CD4-positive, alpha-beta memory T cell (primary cell): ENCODE results near the gene KLF3. TPM values are rescaled to one million over a fixed set of nuclear protein-coding genes. Genes with fewer than 3 reads are reported as not detected.
"Not testable (repeated sequence)": the region's sequence is repeated elsewhere in the genome, so short reads cannot be mapped to it uniquely, and the experiment has no call there.

Experiments used
- CTCF ChIA-PET: fragments of 350-600 bp; sonication (Branson Sonifier 250); formaldehyde crosslinking; loops from one replicate; lab custom pipeline; 2021; ENCODE audit warnings: inconsistent platforms; ENCODE audit not compliant: partially characterized antibody; lab: Charles Lee
- POLR2A ChIA-PET: fragments of 350-600 bp; sonication (Branson Sonifier 250); formaldehyde crosslinking; loops from one replicate; lab custom pipeline; 2021; ENCODE audit not compliant: partially characterized antibody; lab: Charles Lee
- DNase-seq, 5 donors: peaks; one replicate each; pipeline versions ENCODE4 v3.0.0 to v3.0.0-alpha.2; 2020 to 2022; ENCODE audit warnings: mixed read lengths in 1 of 5
- H3K27ac ChIP-seq: one replicate; pipeline ENCODE4 v1.7.0; 2013; ENCODE audit warnings: low read depth, low read length
- H3K27me3 ChIP-seq: 2 replicates; pipeline ENCODE4 v1.7.0; 2013; ENCODE audit warnings: mild to moderate bottlenecking, low read length, moderate library complexity; ENCODE audit not compliant: insufficient read depth
- H3K36me3 ChIP-seq: 2 replicates; pipeline ENCODE4 v1.7.0; 2013; ENCODE audit warnings: mild to moderate bottlenecking, low read length, moderate library complexity; ENCODE audit not compliant: insufficient read depth
- H3K4me1 ChIP-seq: 2 replicates; pipeline ENCODE4 v1.7.0; 2013; ENCODE audit warnings: mild to moderate bottlenecking, low read length, moderate library complexity; ENCODE audit not compliant: insufficient read depth
- H3K4me3 ChIP-seq, 2 donors: one replicate each; pipeline ENCODE4 v1.7.0; 2013; ENCODE audit warnings: low read length in 2 of 2, mild to moderate bottlenecking in 1 of 2
- H3K9me3 ChIP-seq, 2 donors: one replicate each; pipeline ENCODE4 v1.7.0; 2013; ENCODE audit warnings: low read length in 2 of 2, control low read depth in 1 of 2; ENCODE audit not compliant: control insufficient read depth in 1 of 2
- H3K27ac Mint-ChIP-seq, 7 donors: one replicate each; pipeline ENCODE4 v1.8.0; 2020 to 2021; ENCODE audit warnings: mixed read lengths in 7 of 7, mild to moderate bottlenecking in 6 of 7, inconsistent platforms in 3 of 7, moderate library complexity in 3 of 7
- H3K27me3 Mint-ChIP-seq, 2 donors: one replicate each; pipeline ENCODE4 v1.8.0; 2020 to 2021; ENCODE audit warnings: mixed read lengths in 2 of 2
- H3K36me3 Mint-ChIP-seq, 2 donors: one replicate each; pipeline ENCODE4 v1.8.0; 2020 to 2021; ENCODE audit warnings: mixed read lengths in 2 of 2, inconsistent platforms in 1 of 2, mild to moderate bottlenecking in 1 of 2
- H3K4me1 Mint-ChIP-seq, 4 donors: one replicate each; pipeline ENCODE4 v1.8.0; 2020 to 2021; ENCODE audit warnings: mixed read lengths in 4 of 4, mild to moderate bottlenecking in 1 of 4
- H3K4me3 Mint-ChIP-seq, 8 donors: one replicate each; pipeline ENCODE4 v1.8.0; 2020 to 2021; ENCODE audit warnings: mixed read lengths in 8 of 8, mild to moderate bottlenecking in 7 of 8, moderate library complexity in 6 of 8, inconsistent platforms in 3 of 8
- H3K9me3 Mint-ChIP-seq, 8 donors: one replicate each; pipeline ENCODE4 v1.8.0; 2020 to 2021; ENCODE audit warnings: mixed read lengths in 8 of 8, mild to moderate bottlenecking in 5 of 8, inconsistent platforms in 3 of 8, moderate library complexity in 1 of 8
- intact Hi-C: fragments of 100-400 bp; cut with micrococcal nuclease; formaldehyde crosslinking; loops from one replicate; pipeline ENCODE4 v1.15.1; 2023
- polyA plus RNA-seq, 2 donors: library from polyadenylated mRNA; unstranded; fragments of 300-500 nt; fragmentation: Illumina TruSeq; gene quantifications; one replicate each; pipeline ENCODE4 v1.2.3, GENCODE V29; 2021
- total RNA-seq, 2 experiments: library from RNA; stranded (reverse); gene quantifications; one replicate each; pipeline ENCODE4 v1.2.3, GENCODE V29; 2021

Gene KLF3
- total and polyA plus RNA-seq, 4 experiments from 2014 or later = 72.4 to 122 (median 101) TPM

DNA sequence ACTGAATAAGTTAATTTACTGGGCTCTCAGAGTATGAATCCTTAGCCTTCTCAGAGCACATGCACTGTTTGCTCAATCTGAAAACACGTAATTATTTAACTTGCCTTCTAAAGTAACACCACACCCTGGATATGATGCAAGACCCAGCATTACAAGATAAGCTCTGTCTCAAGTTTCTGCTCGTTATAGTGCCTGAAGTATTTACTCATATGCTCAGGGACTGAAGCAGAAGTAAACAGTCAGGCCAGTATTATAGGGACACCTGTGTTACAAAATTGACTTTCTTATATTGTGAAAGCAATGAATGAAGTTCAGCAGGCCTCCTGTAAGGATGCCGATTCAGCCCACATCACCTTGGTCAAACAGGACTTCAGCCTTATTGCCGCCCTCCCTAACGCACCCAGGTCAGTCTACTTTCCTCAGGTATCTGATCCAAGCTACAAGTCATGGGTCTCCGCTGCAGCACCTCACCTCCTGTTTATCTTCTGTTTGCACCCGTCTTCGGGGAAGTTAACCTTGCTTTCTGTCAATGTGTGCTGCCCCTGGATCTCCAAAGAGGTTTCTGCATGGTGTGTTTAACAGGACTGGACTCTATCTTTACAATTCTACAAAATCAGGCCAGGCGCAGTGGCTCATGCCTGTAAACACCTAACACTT lies 42.8 kb upstream of the KLF3 start:
- Mint-ChIP-seq H3K27ac (no peak overlapping the region), H3K9me3 (no peaks in the 10 kb centered on the region), H3K4me3 (no peak overlapping the region), H3K27me3 (no peaks in the 10 kb centered on the region), H3K36me3 (no peaks in the 10 kb centered on the region), H3K4me1 (peaks cover 10 to 20% (median 13%) of the 10 kb centered on the region in 4 donors)
- Histone ChIP-seq H3K9me3 (no peaks in the 10 kb centered on the region), H3K36me3 (no peaks in the 10 kb centered on the region), H3K4me3 (no peak overlapping the region), H3K27me3 (no peaks in the 10 kb centered on the region), H3K27ac (no peak overlapping the region), H3K4me1 (no peaks in the 10 kb centered on the region)
- POLR2A ChIA-PET = no interaction called here
- CTCF ChIA-PET = interaction anchor here (0.7 to 2.2 kb wide), 2 partner anchors 18 to 54 kb away, joined by 3 to 7 read pairs; no protein-coding TSS in a partner anchor
- intact Hi-C loops = no loop called here
- DNase-seq = no peak

DNA sequence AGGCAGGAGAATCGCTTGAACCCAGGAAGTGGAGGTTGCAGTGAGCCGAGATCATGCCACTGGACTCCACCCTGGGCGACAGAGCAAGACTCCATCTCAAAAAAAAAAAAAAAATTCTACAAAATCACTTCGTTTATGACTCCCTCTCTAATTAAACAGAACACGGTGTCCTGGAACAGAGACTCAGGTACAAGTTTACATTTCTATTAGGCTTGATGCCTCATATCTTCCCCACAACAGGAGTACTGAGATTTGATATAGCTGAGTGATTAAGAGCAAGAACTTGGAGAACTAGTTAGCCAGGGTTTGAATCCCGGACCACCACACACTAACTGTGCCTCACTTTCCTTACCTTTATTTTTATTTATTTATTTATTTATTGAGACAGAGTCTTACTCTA lies 42.2 kb upstream of the KLF3 start:
- no peak overlapping the region for H3K27ac ChIP-seq
- peak overlapping the region in 1 of 7 donors; percentile 5 for H3K27ac Mint-ChIP-seq
- no peaks in the 10 kb centered on the region for H3K27me3 Mint-ChIP-seq
- CTCF ChIA-PET = interaction anchor here (0.6 to 2.2 kb wide), 3 partner anchors 17 to 73 kb away, joined by 3 to 7 read pairs (median 4); no protein-coding TSS in a partner anchor
- H3K9me3 Mint-ChIP-seq = no peaks in the 10 kb centered on the region
- POLR2A ChIA-PET = no interaction called here
- H3K36me3 Mint-ChIP-seq = no peaks in the 10 kb centered on the region
- H3K9me3 ChIP-seq = no peaks in the 10 kb centered on the region
- no peak overlapping the region for H3K4me3 Mint-ChIP-seq
- intact Hi-C loops = no loop called here
- no peak overlapping the region for H3K4me3 ChIP-seq
- DNase-seq = no peak
- H3K36me3 ChIP-seq = no peaks in the 10 kb centered on the region
- no peaks in the 10 kb centered on the region for H3K27me3 ChIP-seq
- no peaks in the 10 kb centered on the region for H3K4me1 ChIP-seq
- H3K4me1 Mint-ChIP-seq = peaks cover 7 to 15% (median 11%) of the 10 kb centered on the region in 4 donors

DNA sequence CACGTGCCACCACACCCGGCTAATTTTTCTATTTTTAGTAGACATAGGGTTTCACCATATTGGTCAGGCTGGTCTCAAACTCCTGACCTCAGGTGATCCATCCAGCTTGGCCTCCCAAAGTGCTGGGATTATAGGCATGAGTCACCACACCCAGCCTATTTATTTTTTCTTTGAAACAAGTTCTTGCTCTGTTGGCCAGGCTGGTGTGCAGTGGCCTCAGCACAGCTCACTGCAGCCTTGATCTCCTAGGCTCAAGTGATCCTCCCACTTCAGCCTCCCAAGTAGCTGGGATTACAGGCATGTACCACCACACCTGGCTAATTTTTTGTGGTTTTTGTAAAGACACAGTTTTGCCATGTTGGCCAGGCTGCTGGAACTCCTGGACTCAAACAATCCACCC lies 41.7 kb upstream of the KLF3 start:
- H3K27ac Mint-ChIP-seq, intact Hi-C loops, H3K9me3 Mint-ChIP-seq, H3K36me3 Mint-ChIP-seq, H3K4me1 ChIP-seq, H3K4me3 ChIP-seq, H3K27me3 Mint-ChIP-seq, H3K27ac ChIP-seq, H3K4me3 Mint-ChIP-seq, H3K9me3 ChIP-seq, POLR2A ChIA-PET, H3K27me3 ChIP-seq, H3K36me3 ChIP-seq: not testable (repeated sequence)
- DNase-seq = peak in 1 of 5 donors; percentile 32
- peaks cover 6 to 13% (median 11%) of the 10 kb centered on the region in 4 donors for H3K4me1 Mint-ChIP-seq
- CTCF ChIA-PET = interaction anchor here (0.6 to 2.2 kb wide), 4 partner anchors 13 to 443 kb away, joined by 3 to 7 read pairs (median 4); no protein-coding TSS in a partner anchor

DNA sequence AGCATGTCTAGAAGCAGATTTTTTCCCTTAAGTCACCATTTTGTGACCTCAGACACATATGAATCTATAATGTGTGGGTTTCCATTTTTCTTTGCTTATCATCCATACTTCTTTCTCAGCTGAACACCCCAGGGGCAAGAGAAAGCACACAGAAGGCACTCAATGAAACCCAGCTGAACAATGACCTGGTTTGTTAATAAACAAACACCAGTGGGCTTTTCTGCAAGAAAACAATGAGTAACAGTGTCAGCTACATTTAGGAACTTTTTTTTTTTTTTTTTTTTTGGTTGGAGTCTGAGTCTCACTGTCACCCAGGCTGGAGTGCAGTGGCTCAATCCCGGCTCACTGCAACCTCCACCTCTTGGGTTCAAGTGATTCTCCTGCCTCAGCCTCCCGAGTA lies 40.7 kb upstream of the KLF3 start:
- Mint-ChIP-seq H3K36me3 (no peaks in the 10 kb centered on the region), H3K27ac (no peak overlapping the region), H3K9me3 (no peaks in the 10 kb centered on the region), H3K4me1 (peaks cover 6 to 14% (median 11%) of the 10 kb centered on the region in 4 donors), H3K4me3 (no peak overlapping the region), H3K27me3 (no peaks in the 10 kb centered on the region)
- H3K9me3 ChIP-seq = no peaks in the 10 kb centered on the region
- no peak overlapping the region for H3K4me3 ChIP-seq
- CTCF ChIA-PET = interaction anchor here (0.7 to 2.2 kb wide), 4 partner anchors 13 to 444 kb away, joined by 3 to 7 read pairs (median 4); no protein-coding TSS in a partner anchor
- no peak overlapping the region for H3K27ac ChIP-seq
- intact Hi-C loops = no loop called here
- H3K27me3 ChIP-seq = no peaks in the 10 kb centered on the region
- H3K36me3 ChIP-seq = no peaks in the 10 kb centered on the region
- POLR2A ChIA-PET = no interaction called here
- no peaks in the 10 kb centered on the region for H3K4me1 ChIP-seq
- DNase-seq = no peak

DNA sequence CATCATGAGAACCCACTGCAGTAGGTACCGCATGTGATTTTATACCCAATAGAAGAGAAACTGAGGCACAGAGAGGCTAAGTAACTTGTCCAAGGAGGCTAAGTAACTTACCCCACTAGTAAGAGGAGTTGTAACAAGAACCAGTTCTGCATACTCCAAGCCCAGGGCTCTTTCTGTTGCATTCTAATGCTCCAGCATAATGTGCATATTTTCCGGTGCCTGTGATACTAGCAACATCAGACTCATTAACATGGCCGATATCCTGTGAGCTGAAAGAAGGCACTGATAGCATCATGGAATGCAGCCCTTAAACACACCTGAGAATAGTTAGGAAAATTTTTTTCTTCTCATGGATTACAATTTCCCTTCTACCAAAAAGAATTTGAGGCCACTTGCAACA lies 39.7 kb upstream of the KLF3 start:
- H3K27ac ChIP-seq = no peak overlapping the region
- no peaks in the 10 kb centered on the region for H3K36me3 ChIP-seq
- H3K4me3 Mint-ChIP-seq = no peak overlapping the region
- CTCF ChIA-PET = interaction anchor here (1.0 kb wide), 1 partner anchor 51 kb away, joined by 3 read pairs; no protein-coding TSS in a partner anchor
- no peak overlapping the region for H3K27ac Mint-ChIP-seq
- peaks cover 6 to 14% (median 10%) of the 10 kb centered on the region in 4 donors for H3K4me1 Mint-ChIP-seq
- DNase-seq = no peak
- no peaks in the 10 kb centered on the region for H3K27me3 Mint-ChIP-seq
- H3K4me1 ChIP-seq = no peaks in the 10 kb centered on the region
- no peaks in the 10 kb centered on the region for H3K9me3 ChIP-seq
- POLR2A ChIA-PET = interaction anchor here (1.2 kb wide), 1 partner anchor 30 kb away, joined by 3 read pairs; no protein-coding TSS in a partner anchor
- intact Hi-C loops = no loop called here
- H3K4me3 ChIP-seq = no peak overlapping the region
- no peaks in the 10 kb centered on the region for H3K9me3 Mint-ChIP-seq
- no peaks in the 10 kb centered on the region for H3K36me3 Mint-ChIP-seq
- H3K27me3 ChIP-seq = no peaks in the 10 kb centered on the region

DNA sequence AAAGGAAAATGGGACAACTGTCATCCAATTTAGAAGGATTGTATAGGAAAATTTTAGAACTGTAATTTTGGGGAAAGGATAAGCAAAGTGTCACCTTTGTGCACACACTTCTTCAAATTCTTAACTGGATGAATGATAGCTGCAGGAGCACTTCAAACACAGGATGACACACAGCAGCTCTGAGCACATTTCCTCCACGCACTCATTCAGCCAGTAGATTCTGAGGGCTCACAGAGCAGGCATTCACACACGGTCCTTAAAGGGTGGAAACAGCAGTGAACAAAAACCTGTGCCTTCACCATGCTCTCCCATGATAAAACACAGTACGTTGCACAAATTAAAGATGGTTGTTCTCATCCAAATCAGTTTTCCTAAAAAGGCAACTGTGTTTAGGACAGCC lies 38.5 kb upstream of the KLF3 start:
- no peaks in the 10 kb centered on the region for H3K4me1 ChIP-seq
- H3K27me3 ChIP-seq = no peaks in the 10 kb centered on the region
- H3K4me3 ChIP-seq = no peak overlapping the region
- H3K9me3 ChIP-seq = no peaks in the 10 kb centered on the region
- H3K9me3 Mint-ChIP-seq = no peaks in the 10 kb centered on the region
- DNase-seq = no peak
- POLR2A ChIA-PET = no interaction called here
- peak overlapping the region in 2 of 7 donors; percentile 8 to 22 for H3K27ac Mint-ChIP-seq
- no peaks in the 10 kb centered on the region for H3K36me3 ChIP-seq
- no peak overlapping the region for H3K4me3 Mint-ChIP-seq
- intact Hi-C loops = no loop called here
- CTCF ChIA-PET = no interaction called here
- no peak overlapping the region for H3K27ac ChIP-seq
- no peaks in the 10 kb centered on the region for H3K27me3 Mint-ChIP-seq
- no peaks in the 10 kb centered on the region for H3K36me3 Mint-ChIP-seq
- peaks cover 6 to 14% (median 11%) of the 10 kb centered on the region in 4 donors for H3K4me1 Mint-ChIP-seq

DNA sequence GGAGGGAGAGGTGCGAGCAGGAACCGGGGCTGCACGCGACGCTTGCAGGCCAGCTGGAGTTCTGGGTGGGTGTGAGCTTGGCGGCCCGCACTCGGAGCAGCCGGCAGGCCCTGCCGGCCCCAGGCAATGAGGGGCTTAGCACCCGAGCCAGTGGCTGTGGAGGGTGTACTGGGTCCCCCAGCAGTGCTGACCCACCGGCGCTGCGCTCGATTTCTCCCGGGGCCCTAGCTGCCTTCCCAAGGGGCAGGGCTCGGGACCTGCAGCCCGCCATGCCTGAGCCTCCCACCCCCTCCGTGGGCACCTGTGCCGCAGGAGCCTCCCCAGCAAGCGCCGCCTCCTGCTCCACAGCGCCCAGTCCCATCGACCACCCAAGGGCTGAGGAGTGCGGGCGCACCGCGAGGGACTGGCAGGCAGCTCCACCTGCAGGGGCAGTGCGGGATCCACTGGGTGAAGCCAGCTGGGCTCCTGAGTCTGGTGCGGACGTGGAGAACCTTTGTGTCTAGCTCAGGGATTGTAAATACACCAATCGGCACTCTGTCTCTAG lies 37.0 kb upstream of the KLF3 start:
- DNase-seq, H3K27me3 ChIP-seq, H3K27me3 Mint-ChIP-seq, H3K27ac Mint-ChIP-seq, H3K36me3 ChIP-seq, CTCF ChIA-PET, H3K4me3 Mint-ChIP-seq, H3K9me3 Mint-ChIP-seq, H3K9me3 ChIP-seq, H3K36me3 Mint-ChIP-seq, H3K4me3 ChIP-seq, intact Hi-C loops, H3K27ac ChIP-seq, H3K4me1 ChIP-seq: not testable (repeated sequence)
- H3K4me1 Mint-ChIP-seq = peaks cover 6 to 14% (median 11%) of the 10 kb centered on the region in 4 donors
- POLR2A ChIA-PET = interaction anchor here (0.6 kb wide), 1 partner anchor 309 kb away, joined by 3 read pairs; no protein-coding TSS in a partner anchor
